ENCODE data around the gene TMED5.
A peak's percentile ranks its signal among the peaks of the same experiment; 100 is the strongest.
"Not testable (repeated sequence)": the region's sequence is repeated elsewhere in the genome, so short reads cannot be mapped to it uniquely, and the experiment has no call there.

The TMED5 gene

GRCh38 chr1:93179886-93180722, at the start of gene TMED5:
Gene TMED5 (minus strand): TSS chr1:93180413. CDS start chr1:93180242, 171 bp downstream.
- Mint-ChIP-seq H3K27ac (peak within 1 kb of the TSS; percentile 97), H3K4me3 (peak within 1 kb of the TSS; percentile 93), H3K9me3 (no peaks in the 10 kb centered on the region), H3K4me1 (peaks cover 46% of the 10 kb centered on the region), H3K27me3 (ENCODE audit: low read depth, poor library complexity) (no peaks in the 10 kb centered on the region), H3K36me3 (ENCODE audit: low read depth) (peaks cover 12% of the 10 kb centered on the region)
- no peak for TF ChIP-seq CTCF (IDR thresholded peaks at IDR 0.05)
- peak; percentile 94 for DNase-seq

DNA sequence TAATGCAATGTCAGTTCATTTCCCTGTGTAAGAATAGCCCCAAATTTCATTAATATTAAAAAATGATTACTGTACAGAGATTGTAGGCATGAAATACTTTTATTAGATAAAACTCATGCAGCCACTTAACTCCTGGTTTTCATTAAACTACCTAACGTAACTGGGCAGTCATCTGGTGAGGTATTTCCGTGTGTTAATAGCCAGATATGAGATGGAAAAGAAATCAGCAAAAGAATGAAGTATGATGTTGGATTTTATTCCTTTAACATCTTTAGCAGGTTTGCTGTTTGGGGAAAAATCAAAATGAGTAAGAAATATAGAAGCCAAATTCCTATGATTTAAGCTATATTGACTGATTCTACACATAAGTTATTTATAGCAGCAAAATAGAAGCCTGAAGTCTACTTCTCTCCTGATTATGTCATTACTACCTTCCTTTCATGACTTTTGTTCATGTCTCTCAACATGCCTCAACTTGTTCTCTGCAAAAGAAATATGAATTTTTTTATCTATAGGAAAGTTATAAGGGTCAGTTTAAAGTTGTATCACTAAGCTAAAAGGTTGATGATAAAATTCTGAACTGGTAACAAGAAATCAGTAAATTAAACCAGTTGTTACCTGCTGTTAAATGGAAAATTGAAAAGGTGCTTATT, 42.9 kb upstream of the TMED5 start:
- Mint-ChIP-seq H3K4me3 (no peak overlapping the region), H3K27ac (peak overlapping the region; percentile 21), H3K4me1 (no peaks in the 10 kb centered on the region), H3K27me3 (ENCODE audit: low read depth, poor library complexity) (no peaks in the 10 kb centered on the region), H3K36me3 (ENCODE audit: low read depth) (peaks cover 64% of the 10 kb centered on the region), H3K9me3 (no peaks in the 10 kb centered on the region)
- DNase-seq = no peak
- no peak for TF ChIP-seq CTCF (IDR thresholded peaks at IDR 0.05)

GRCh38 chr1:93221913-93222312, 41.7 kb upstream of the TMED5 start:
- no peak for DNase-seq
- H3K27me3 Mint-ChIP-seq (ENCODE audit: low read depth, poor library complexity) = no peaks in the 10 kb centered on the region
- no peaks in the 10 kb centered on the region for H3K9me3 Mint-ChIP-seq

DNA sequence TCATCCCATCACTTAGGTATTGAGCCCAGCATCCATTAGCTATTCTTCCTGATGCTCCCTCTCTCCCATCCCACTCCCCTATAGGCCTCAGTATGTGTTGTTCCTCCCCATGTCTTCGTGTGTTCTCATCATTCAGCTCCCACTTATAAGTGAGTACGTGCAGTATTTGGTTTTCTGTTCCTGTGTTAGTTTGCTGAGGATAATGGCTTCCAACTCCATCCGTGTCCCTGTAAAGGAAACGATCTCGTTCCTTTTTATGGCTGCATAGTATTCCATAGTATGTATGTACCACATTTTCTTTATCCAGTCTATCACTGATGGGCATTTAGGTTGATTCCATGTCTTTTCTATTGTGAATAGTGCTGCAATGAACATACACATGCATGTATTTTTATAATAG, 40.5 kb upstream of the TMED5 start:
- not testable (repeated sequence) for H3K27me3 Mint-ChIP-seq (ENCODE audit: low read depth, poor library complexity); H3K4me1 Mint-ChIP-seq; DNase-seq; H3K9me3 Mint-ChIP-seq; H3K27ac Mint-ChIP-seq; H3K4me3 Mint-ChIP-seq
- H3K36me3 Mint-ChIP-seq (ENCODE audit: low read depth) = peaks cover 70% of the 10 kb centered on the region

More at GRCh38 chr1:93221913-93222312, 41.7 kb upstream of the TMED5 start:
- no peak overlapping the region for H3K4me3 Mint-ChIP-seq
- no peaks in the 10 kb centered on the region for H3K4me1 Mint-ChIP-seq
- H3K36me3 Mint-ChIP-seq (ENCODE audit: low read depth) = peaks cover 73% of the 10 kb centered on the region
- no peak overlapping the region for H3K27ac Mint-ChIP-seq
- TF ChIP-seq CTCF (IDR thresholded peaks at IDR 0.05) = no peak

- no peak for DNase-seq
- no peaks in the 10 kb centered on the region for H3K27me3 Mint-ChIP-seq (ENCODE audit: low read depth, poor library complexity)
- H3K4me1 Mint-ChIP-seq = no peaks in the 10 kb centered on the region
- no peaks in the 10 kb centered on the region for H3K9me3 Mint-ChIP-seq
- no peak for TF ChIP-seq CTCF (IDR thresholded peaks at IDR 0.05)
- H3K4me3 Mint-ChIP-seq = no peak overlapping the region
- peaks cover 65% of the 10 kb centered on the region for H3K36me3 Mint-ChIP-seq (ENCODE audit: low read depth)
- no peak overlapping the region for H3K27ac Mint-ChIP-seq
Observed at GRCh38 chr1:93219443-93219842, 39.2 kb upstream of the TMED5 start.

DNA sequence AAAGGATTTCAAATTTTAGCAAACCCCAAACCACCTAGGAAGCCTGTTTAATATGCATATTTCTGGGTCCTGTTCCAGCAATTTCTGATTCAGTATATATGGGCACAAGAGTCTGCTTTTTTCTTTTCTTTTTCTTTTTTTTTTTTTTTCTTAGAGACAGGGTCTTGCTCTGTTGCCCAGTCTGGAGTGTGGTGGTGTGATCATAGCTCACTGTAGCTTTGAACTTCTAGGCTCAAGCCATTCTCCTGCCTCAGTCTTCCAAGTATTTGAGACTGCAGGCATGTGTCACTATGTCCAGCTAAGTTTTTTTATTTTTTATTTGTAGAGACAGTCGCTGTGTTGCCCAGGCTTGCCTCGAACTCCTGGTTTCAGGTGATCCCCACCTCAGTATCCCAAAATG, 35.1 kb upstream of the TMED5 start:
- H3K27ac Mint-ChIP-seq = no peak overlapping the region
- DNase-seq = no peak
- H3K27me3 Mint-ChIP-seq (ENCODE audit: low read depth, poor library complexity) = no peaks in the 10 kb centered on the region
- peaks cover 70% of the 10 kb centered on the region for H3K36me3 Mint-ChIP-seq (ENCODE audit: low read depth)
- no peaks in the 10 kb centered on the region for H3K4me1 Mint-ChIP-seq
- H3K4me3 Mint-ChIP-seq = no peak overlapping the region
- H3K9me3 Mint-ChIP-seq = no peaks in the 10 kb centered on the region
- no peak for TF ChIP-seq CTCF (IDR thresholded peaks at IDR 0.05)
